AG04449 (cell line): ENCODE data around the gene TMEM204.

Experiments used
- CTCF ChIA-PET: fragments of 350-600 bp; formaldehyde crosslinking; extraction: SDS; loops from one replicate; lab custom pipeline; 2021; ENCODE audit warnings: antibody characterized with exemption; lab: Yijun Ruan, JAX
- POLR2A ChIA-PET: fragments of 400-600, 350-600 bp; formaldehyde crosslinking; extraction: SDS; loops from one replicate; lab custom pipeline; 2020; ENCODE audit warnings: antibody characterized with exemption, inconsistent platforms; lab: Yijun Ruan, JAX
- DNase-seq: peaks from one replicate; pipeline ENCODE4 v3.0.0-alpha.2; 2010; ENCODE audit warnings: low read depth, low spot score
- H3K4me3 ChIP-seq: 2 replicates; pipeline ENCODE4 v1.5.1; 2011; ENCODE audit warnings: low read depth, mild to moderate bottlenecking, control low read depth, low read length
- TF ChIP-seq, protein P1 (sequence below): IDR thresholded peaks from one replicate; pipeline ENCODE4 v1.5.1; 2011; ENCODE audit warnings: mild to moderate bottlenecking, moderate library complexity, low read length, control low read depth, inconsistent platforms; ENCODE audit not compliant: insufficient read depth; ENCODE audit errors: missing control alignments

Gene TMEM204

DNA sequence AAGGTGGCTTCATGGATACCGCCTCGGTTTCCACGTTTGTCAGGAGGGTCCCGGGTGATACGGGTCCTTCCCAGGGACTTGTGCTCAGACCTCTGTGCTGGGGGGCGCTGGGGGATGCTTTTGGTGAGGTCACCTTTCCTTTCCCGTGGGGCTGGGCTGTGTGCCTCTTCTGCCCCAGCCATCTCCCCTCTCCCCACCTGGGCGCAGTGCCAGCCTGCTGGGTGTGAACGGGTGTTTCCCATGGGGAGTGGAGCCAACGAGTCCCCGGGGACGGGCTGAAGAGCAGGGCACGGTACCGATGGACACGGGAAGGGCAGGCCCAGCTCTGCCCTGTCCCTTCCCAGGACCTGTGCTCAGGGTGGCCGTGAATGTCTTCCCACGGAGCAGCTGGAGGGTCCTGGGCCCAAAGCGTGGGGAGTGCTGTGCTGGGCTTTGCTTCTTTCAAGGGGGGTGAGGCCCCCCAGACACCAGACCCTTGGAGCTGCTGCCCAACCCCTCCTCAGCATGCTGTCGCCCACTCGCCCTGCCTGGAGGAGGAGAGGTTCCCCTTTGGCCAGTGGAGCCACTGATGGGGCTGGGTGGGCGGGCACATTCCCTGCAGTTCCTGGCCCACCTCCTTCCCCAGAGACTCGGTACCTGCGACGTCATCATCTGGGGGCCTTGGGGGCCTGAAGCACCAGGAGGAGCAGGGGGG is 24.8 kb upstream of the TMEM204 start:
- H3K4me3 ChIP-seq, result no peak overlapping the region
- TF ChIP-seq, protein P1, sequence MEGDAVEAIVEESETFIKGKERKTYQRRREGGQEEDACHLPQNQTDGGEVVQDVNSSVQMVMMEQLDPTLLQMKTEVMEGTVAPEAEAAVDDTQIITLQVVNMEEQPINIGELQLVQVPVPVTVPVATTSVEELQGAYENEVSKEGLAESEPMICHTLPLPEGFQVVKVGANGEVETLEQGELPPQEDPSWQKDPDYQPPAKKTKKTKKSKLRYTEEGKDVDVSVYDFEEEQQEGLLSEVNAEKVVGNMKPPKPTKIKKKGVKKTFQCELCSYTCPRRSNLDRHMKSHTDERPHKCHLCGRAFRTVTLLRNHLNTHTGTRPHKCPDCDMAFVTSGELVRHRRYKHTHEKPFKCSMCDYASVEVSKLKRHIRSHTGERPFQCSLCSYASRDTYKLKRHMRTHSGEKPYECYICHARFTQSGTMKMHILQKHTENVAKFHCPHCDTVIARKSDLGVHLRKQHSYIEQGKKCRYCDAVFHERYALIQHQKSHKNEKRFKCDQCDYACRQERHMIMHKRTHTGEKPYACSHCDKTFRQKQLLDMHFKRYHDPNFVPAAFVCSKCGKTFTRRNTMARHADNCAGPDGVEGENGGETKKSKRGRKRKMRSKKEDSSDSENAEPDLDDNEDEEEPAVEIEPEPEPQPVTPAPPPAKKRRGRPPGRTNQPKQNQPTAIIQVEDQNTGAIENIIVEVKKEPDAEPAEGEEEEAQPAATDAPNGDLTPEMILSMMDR, result no peak
- POLR2A ChIA-PET, result no interaction called here
- no peak for DNase-seq
- CTCF ChIA-PET, result no interaction called here

DNA sequence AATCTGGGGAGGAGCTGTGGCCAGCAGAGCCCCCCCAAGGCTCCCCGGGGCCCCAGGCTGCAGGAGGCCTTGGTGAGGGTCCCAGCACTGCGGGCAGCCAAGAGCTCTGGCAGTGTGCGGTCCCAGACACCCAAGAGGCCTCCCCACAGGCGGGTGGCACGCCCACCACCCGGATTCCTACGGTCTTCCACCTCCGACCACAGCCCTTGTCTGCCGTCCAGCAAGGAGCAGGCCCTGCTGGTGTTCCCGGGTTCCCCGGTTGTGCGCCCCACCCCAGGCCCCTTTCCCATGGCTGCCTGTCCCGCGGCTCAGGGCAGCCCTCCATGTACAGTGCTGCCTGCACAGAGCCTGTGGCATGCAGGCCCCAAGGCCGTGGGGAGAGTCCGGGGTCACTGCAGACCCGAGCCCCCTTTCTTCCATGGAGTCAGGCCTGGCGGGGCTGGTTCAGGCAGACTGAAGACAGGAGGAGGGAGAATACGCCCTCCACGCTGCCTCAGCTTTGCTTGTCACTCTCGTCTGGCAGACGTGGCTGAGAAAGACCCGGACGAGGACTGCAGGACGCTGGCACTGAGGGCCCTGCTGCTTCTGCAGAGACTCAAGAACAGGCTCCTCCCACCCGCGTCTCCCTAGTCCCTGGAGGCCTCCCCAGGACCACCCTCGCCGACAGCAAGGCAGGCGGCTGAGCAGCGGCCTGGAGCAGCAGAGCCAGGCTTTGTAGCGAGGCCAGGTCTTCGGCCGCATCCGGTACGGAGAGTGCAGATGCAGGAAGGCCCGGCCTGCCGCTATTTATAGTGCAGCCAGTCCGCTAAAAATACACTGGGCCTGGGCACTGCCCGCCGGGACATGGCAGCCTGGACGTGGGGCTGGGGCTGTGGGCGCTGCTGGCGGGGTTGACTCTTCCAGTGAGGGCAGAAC is 23.9 kb upstream of the TMEM204 start:
- H3K4me3 ChIP-seq, result no peak overlapping the region
- ChIA-PET CTCF (no interaction called here), POLR2A (no interaction called here)
- no peak for DNase-seq
- TF ChIP-seq, protein P1, result no peak

DNA sequence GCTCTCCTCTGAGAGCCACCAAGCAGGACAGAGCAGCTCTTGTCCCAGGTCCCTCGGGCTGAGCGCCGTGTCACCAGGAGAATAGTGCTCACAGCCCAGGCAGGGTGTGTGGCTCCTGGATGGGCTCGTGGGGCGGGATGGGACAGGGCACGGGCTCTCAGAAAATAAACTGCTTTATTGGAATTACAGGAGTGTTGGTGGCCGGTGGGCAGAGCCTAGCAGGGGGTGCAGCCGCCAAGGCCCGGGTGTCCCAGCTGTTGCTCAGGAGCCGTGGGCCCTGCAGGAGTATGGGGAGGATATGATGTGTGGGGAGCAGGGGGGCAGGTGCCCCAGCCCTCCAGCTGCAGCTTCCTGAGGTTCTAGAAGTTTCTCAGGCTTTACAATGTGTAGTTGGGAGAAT is 23.2 kb upstream of the TMEM204 start:
- CTCF ChIA-PET, result no interaction called here
- POLR2A ChIA-PET, result no interaction called here
- no peak overlapping the region for H3K4me3 ChIP-seq
- TF ChIP-seq, protein P1, result no peak
- DNase-seq, result no peak

DNA sequence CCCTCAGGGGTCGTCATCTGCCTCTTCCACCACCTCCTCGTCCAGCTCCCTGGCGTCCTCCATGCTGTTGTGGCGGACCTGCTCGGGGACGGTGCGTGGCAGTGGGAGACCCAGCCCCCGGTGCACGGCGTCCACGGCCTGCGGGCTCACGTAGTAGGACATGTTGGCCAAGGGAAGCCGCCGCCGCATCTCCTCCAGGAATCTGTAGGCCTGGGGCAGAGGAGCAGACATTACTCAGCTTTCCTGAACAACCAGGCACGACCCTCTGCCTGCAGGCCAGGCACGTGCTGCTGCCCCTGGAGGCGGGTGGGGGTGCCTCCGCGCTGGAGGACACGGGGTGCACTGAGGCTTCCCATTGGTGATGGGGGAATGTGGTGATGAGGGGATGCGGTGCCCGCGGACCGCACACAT is 22.5 kb upstream of the TMEM204 start:
- no peak for DNase-seq
- TF ChIP-seq, protein P1, result no peak
- ChIA-PET POLR2A (no interaction called here), CTCF (no interaction called here)
- no peak overlapping the region for H3K4me3 ChIP-seq

DNA sequence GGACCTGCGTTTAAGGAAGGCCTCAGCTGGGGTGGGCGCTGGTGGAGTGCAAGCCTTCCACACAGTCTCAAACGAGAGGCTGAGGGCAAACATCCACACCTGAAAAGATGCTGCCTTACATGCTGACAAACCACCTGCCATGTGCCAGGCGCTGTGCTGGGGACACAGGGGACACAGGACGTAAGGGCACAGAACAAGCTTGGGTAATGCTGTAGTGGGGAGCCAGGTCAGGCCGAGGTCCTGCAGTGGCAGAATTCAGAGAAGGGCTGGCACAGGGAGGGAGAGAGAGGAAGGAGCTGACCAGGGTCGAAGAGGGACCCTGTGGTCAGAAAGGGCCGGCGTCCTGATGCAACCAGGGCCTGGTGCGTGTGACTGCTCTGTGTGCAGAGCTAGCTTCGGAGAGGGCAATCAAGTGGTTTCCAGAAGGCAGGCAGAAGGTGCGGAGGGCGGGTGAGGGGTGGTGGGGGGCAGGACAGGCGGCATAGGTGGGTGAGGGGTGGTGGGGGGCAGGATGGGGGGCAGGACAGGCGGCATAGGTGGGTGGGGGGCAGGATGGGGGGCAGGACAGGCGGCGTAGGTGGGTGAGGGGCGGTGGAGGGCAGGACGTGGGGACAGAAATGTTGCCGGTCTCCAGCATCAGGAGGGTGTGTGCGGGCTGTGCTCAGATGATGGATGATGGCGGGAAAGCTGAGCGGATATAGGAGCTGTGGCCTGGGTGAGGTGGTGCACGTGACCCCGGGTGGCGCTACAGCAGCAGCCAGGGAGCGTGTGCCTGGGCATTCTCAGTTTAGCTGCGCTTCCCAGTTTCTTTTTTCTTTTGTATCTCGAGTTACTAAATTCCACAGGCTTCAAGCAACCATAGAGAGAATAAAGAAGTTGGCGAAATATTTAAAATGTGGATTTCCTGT is 21.6 kb upstream of the TMEM204 start:
- no peak overlapping the region for H3K4me3 ChIP-seq
- DNase-seq, result no peak
- TF ChIP-seq, protein P1, result no peak
- ChIA-PET CTCF (interaction anchor here (1.3 kb wide), 1 partner anchor 97 kb away, joined by 3 read pairs; no protein-coding TSS in a partner anchor), POLR2A (interaction anchor here (0.6 to 1.3 kb wide), 2 partner anchors 21 to 458 kb away, joined by 3 read pairs; partner anchors contain the start of gene TMEM204)
